ENCODE data around the gene SEPTIN5. TPM values are rescaled to one million over a fixed set of nuclear protein-coding genes. Genes with fewer than 3 reads are reported as not detected.

SEPTIN5 gene
- total RNA-seq, 2 experiments from 2014 or later = 0.71 to 0.75 TPM

GRCh38 chr22:19770349-19771220, 56.3 kb downstream of the SEPTIN5 start:
- Histone ChIP-seq H3K4me3 (ENCODE audit: low read length) (no peak overlapping the region), H3K36me3 (ENCODE audit: insufficient read depth, low read length) (no peaks in the 10 kb centered on the region), H3K9me3 (ENCODE audit: control insufficient read depth in 1 of 2, insufficient read depth in 1 of 2, low read length in 2 of 2) (peaks cover 0 to 30% of the 10 kb centered on the region in 2 experiments), H3K27ac (ENCODE audit: low read depth in 1 of 2, low read length in 2 of 2) (no peak overlapping the region), H3K27me3 (ENCODE audit: control insufficient read depth in 1 of 2, insufficient read depth in 2 of 2, low read length in 2 of 2) (peaks cover 67% of the 10 kb centered on the region in 2 experiments), H3K4me1 (ENCODE audit: insufficient read depth, low read length) (peaks cover 18% of the 10 kb centered on the region)
- DNase-seq (no peak), ATAC-seq (ENCODE audit: poor library complexity) (no peak)
- no peaks in the 10 kb centered on the region for H3K36me3 Mint-ChIP-seq (ENCODE audit: low read depth)
- H3K27me3 Mint-ChIP-seq = peaks cover 76% of the 10 kb centered on the region
- ChIA-PET POLR2A (no interaction called here), CTCF (no interaction called here)
- H3K4me1 Mint-ChIP-seq (ENCODE audit: low read depth) = peaks cover 10% of the 10 kb centered on the region
- intact Hi-C loops (cut with DNase I, micrococcal nuclease) = no loop called here
- no peaks in the 10 kb centered on the region for H3K9me3 Mint-ChIP-seq
- H3K27ac Mint-ChIP-seq = no peak overlapping the region
- TF ChIP-seq, protein P1, sequence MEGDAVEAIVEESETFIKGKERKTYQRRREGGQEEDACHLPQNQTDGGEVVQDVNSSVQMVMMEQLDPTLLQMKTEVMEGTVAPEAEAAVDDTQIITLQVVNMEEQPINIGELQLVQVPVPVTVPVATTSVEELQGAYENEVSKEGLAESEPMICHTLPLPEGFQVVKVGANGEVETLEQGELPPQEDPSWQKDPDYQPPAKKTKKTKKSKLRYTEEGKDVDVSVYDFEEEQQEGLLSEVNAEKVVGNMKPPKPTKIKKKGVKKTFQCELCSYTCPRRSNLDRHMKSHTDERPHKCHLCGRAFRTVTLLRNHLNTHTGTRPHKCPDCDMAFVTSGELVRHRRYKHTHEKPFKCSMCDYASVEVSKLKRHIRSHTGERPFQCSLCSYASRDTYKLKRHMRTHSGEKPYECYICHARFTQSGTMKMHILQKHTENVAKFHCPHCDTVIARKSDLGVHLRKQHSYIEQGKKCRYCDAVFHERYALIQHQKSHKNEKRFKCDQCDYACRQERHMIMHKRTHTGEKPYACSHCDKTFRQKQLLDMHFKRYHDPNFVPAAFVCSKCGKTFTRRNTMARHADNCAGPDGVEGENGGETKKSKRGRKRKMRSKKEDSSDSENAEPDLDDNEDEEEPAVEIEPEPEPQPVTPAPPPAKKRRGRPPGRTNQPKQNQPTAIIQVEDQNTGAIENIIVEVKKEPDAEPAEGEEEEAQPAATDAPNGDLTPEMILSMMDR (IDR thresholded peaks at IDR 0.05) = no peak
- no peak overlapping the region for H3K4me3 Mint-ChIP-seq

- DNase-seq = no peak
- Histone ChIP-seq H3K4me3 (ENCODE audit: low read length) (no peak overlapping the region), H3K36me3 (ENCODE audit: insufficient read depth, low read length) (no peaks in the 10 kb centered on the region), H3K9me3 (ENCODE audit: control insufficient read depth in 1 of 2, insufficient read depth in 1 of 2, low read length in 2 of 2) (peaks cover 0 to 23% of the 10 kb centered on the region in 2 experiments), H3K27me3 (ENCODE audit: control insufficient read depth in 1 of 2, insufficient read depth in 2 of 2, low read length in 2 of 2) (peaks cover 57 to 64% of the 10 kb centered on the region in 2 experiments), H3K27ac (ENCODE audit: low read depth in 1 of 2, low read length in 2 of 2) (no peak overlapping the region), H3K4me1 (ENCODE audit: insufficient read depth, low read length) (peaks cover 13% of the 10 kb centered on the region)
- Mint-ChIP-seq H3K36me3 (ENCODE audit: low read depth) (no peaks in the 10 kb centered on the region), H3K27me3 (peaks cover 75% of the 10 kb centered on the region), H3K9me3 (no peaks in the 10 kb centered on the region), H3K4me3 (no peak overlapping the region), H3K27ac (no peak overlapping the region), H3K4me1 (ENCODE audit: low read depth) (peaks cover 13% of the 10 kb centered on the region)
- ATAC-seq (ENCODE audit: poor library complexity) = no peak
- ChIA-PET POLR2A (no interaction called here), CTCF (no interaction called here)
- intact Hi-C loops (cut with DNase I, micrococcal nuclease) = no loop called here
- TF ChIP-seq, protein P1 (IDR thresholded peaks at IDR 0.05) = no peak
Measured at GRCh38 chr22:19772422-19772672, 58.0 kb downstream of the SEPTIN5 start.

Other genes starting within 250 kb of the SEPTIN5 start
- gene UFD1, start 235.3 kb upstream of the SEPTIN5 start, total RNA-seq = 10 to 100 TPM; 68.5 to 77.4 TPM
- under 1 TPM; 0.75 to 0.82 TPM for gene CDC45, start 234.6 kb upstream of the SEPTIN5 start, total RNA-seq
- gene CLDN5, start 190.1 kb upstream of the SEPTIN5 start, total RNA-seq = not detected
- gene GP1BB, start 9.0 kb downstream of the SEPTIN5 start, total RNA-seq = under 1 TPM in 1 of 2 experiments, not detected in 1; 0.22 TPM
- not detected for gene TBX1, start 46.3 kb downstream of the SEPTIN5 start, total RNA-seq
- 1 to 10 TPM; 3.0 to 6.5 TPM for gene GNB1L, start 140.4 kb downstream of the SEPTIN5 start, total RNA-seq
- gene RTL10, start 140.4 kb downstream of the SEPTIN5 start, total RNA-seq = 10 to 100 TPM; 24.7 TPM
- 10 to 100 TPM; 11.3 to 11.4 TPM for gene COMT, start 227.3 kb downstream of the SEPTIN5 start, total RNA-seq
- 10 to 100 TPM; 18.6 to 19.5 TPM for gene TXNRD2, start 227.3 kb downstream of the SEPTIN5 start, total RNA-seq

Measured in CD4-positive, alpha-beta T cell (primary cell).